Fibroblast of mammary gland (primary cell): ENCODE data around the gene PRKCH.

Experiments used
- DNase-seq: peaks from one replicate; pipeline ENCODE4 v3.0.0-alpha.2; 2010; ENCODE audit warnings: low read depth
- H3K4me3 ChIP-seq: 2 replicates; pipeline ENCODE4 v1.5.1; 2011; ENCODE audit warnings: low read depth, mild to moderate bottlenecking, low read length, moderate library complexity; ENCODE audit not compliant: control insufficient read depth
- CTCF ChIP-seq: conservative IDR thresholded peaks from 2 replicates; pipeline ENCODE4 v1.5.1; 2011; ENCODE audit warnings: low read depth, low read length, inconsistent platforms; ENCODE audit not compliant: control insufficient read depth, insufficient read depth

PRKCH gene

GRCh38 chr14:61281186-61281947 is 40.0 kb upstream of the PRKCH start, which contains the start of gene TMEM30B:
Gene TMEM30B (minus strand): TSS chr14:61281338. CDS start chr14:61281147, 191 bp downstream.
- no peak for TF ChIP-seq CTCF
- DNase-seq, result no peak
- no peak within 1 kb of the TSS for H3K4me3 ChIP-seq

- DNase-seq, result peak; percentile 50
- no peak overlapping the region for H3K4me3 ChIP-seq
- TF ChIP-seq CTCF, result no peak
Observed at GRCh38 chr14:61281948-61282275, 39.5 kb upstream of the PRKCH start.

- no peak for DNase-seq
- TF ChIP-seq CTCF, result no peak
- H3K4me3 ChIP-seq, result no peak overlapping the region
Observed at GRCh38 chr14:61282746-61283145, 38.6 kb upstream of the PRKCH start.

- no peak for DNase-seq
Observed at GRCh38 chr14:61284001-61284400, 37.4 kb upstream of the PRKCH start.

GRCh38 chr14:61285364-61285763 is 36.0 kb upstream of the PRKCH start:
- H3K4me3 ChIP-seq, result no peak overlapping the region
- DNase-seq, result no peak
- no peak for TF ChIP-seq CTCF

More at GRCh38 chr14:61284001-61284400, 37.4 kb upstream of the PRKCH start:
- TF ChIP-seq CTCF, result no peak
- H3K4me3 ChIP-seq, result no peak overlapping the region

GRCh38 chr14:61287196-61287595 is 34.2 kb upstream of the PRKCH start:
- no peak overlapping the region for H3K4me3 ChIP-seq
- no peak for DNase-seq
- TF ChIP-seq CTCF, result no peak
